Measurements from ENCODE around the gene MAPK6.

GRCh38 chr15:52023169-52023922, 4.3 kb downstream of the MAPK6 start:
- no peak for TF ChIP-seq CTCF (conservative IDR thresholded peaks at IDR 0.05 in 1 of 2, IDR thresholded peaks at IDR 0.05 in 1 of 2; ENCODE audit: extremely low read depth in 1 of 2, insufficient read depth in 1 of 2, low read depth in 1 of 2, low read length in 2 of 2)
- TF ChIP-seq EZH2 (IDR thresholded peaks at IDR 0.05; ENCODE audit: borderline replicate concordance, low read length): no peak

All from mammary epithelial cell (primary cell).